Measurements from ENCODE around the gene SMTNL2.

- TF ChIP-seq ATF1 (CRISPR knock-in tag; IDR thresholded peaks at IDR 0.05), result no peak
- no peak for TF ChIP-seq ZNF416 (CRISPR knock-in tag; IDR thresholded peaks at IDR 0.05)
- TF ChIP-seq SOX15 (CRISPR knock-in tag; IDR thresholded peaks at IDR 0.05), result no peak
- no peak for TF ChIP-seq E2F4 (CRISPR knock-in tag; IDR thresholded peaks at IDR 0.05; ENCODE audit: borderline replicate concordance, low read depth)
- no peak for TF ChIP-seq CTCF (IDR thresholded peaks at IDR 0.05)
- no peak for TF ChIP-seq TCF7 (CRISPR knock-in tag; IDR thresholded peaks at IDR 0.05; ENCODE audit: low read depth)
- no peak for TF ChIP-seq ZNF138 (CRISPR knock-in tag; conservative IDR thresholded peaks at IDR 0.05)
- TF ChIP-seq JUN (CRISPR knock-in tag; IDR thresholded peaks at IDR 0.05), result no peak
- TF ChIP-seq TEAD4 (CRISPR knock-in tag; IDR thresholded peaks at IDR 0.05), result no peak
- no peak for TF ChIP-seq TEAD1 (CRISPR knock-in tag; IDR thresholded peaks at IDR 0.05)
- no peak for TF ChIP-seq SP1 (CRISPR knock-in tag; conservative IDR thresholded peaks at IDR 0.05)
- no peak for TF ChIP-seq AFF4 (CRISPR knock-in tag; IDR thresholded peaks at IDR 0.05; ENCODE audit: borderline replicate concordance)
Observed at GRCh38 chr17:4540224-4540651, 44.1 kb upstream of the SMTNL2 start.

All from WTC11 (cell line).